Superior temporal gyrus (tissue), 1 donor: ENCODE measurements around the gene COL2A1.

Experiments
- DNase-seq: peaks from one replicate; pipeline ENCODE4 v3.0.0-alpha.2; 2016; ENCODE audit errors: extremely low spot score

The COL2A1 gene

GRCh38 chr12:48012070-48012469 is 7.8 kb upstream of the COL2A1 start:
- no peak for DNase-seq

DNA sequence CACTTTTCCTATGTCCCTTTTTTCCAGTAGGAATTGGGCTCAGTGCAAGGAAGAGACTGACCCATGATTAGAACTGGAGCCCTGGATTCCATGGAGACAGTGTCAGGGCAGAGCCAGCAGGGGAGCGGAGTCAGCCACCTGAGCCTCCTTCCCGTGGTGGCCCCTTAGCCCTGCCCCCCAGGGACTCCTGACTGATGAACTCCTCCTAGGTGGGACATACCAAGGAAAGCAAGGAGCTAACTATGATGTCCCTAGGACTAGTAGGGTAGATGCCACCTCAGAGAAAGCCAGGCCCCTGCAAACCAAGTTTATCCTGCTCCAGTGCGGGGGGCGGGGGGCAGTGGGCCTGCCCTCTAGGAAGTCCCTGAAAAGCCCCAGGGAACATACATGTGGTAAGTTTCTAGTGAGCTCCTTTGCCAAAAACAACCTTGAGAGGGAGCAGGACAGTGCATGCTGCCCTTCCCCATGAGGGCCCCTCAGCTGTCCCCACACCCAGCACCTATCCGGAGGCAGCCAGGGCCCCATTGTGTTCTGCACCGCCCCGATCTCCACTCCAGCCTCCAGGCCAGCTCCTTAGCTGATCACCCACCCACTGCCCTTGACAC is 6.2 kb upstream of the COL2A1 start:
- no peak for DNase-seq

- DNase-seq: no peak
These were observed 5.2 kb upstream of the COL2A1 start for GRCh38 chr12:48009471-48009870.

DNA sequence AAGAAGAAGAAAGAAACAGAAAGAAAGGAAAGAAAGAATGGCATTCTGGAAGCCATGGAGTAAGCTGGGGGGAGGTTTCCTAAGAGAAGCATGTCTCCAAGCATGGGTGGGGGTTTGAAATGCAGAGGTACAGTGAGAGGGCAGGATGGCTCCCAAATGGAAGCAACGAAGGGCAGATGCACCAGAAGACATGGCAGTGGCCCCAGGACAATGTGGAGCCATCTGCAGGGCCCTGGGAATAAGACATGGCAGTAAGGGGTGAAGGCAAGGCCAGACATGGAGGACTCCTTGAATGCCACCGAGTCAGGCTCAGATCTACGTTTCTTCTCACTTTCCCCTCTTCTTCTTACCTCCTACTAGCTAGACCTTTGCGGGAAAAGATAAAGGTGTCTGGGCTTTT is 4.7 kb upstream of the COL2A1 start:
- DNase-seq: no peak

DNA sequence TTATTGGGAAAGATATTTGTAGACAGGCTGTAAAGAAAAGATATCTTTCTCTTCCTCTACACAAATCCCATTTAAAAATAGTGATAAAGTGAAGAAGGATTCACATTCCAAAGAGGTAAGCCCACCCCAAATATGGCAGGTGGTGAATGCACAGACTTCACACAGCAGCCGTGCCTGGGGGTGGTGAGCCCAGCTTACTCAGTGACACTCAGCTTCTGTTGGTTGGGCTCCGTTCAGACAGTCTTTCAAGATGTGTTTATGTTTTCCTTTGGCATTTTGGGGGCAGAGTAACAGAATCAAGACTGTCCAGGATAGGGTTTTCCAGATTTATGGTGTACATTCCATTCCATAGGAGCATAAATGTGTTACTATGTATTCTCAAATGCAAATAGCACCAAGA is 4.1 kb upstream of the COL2A1 start:
- no peak for DNase-seq

DNA sequence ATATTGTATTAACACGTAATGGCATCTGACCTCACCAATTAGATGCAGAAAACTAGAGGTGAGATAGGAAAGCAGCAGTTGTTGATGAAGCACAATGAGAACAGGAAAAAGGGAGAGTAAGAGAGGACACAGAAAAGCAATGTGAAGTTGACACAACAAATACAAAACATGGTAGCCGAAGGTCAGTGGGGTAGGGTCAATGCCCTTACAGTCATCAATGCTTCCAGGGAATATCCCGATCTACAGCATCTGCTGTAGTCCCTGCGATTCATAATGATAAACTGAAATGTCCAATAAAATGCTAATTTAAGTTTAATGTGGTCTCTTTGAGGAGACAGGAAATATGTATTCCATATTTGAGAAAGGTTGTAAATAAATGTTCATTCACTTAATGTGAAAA is 2.9 kb upstream of the COL2A1 start:
- no peak for DNase-seq

DNA sequence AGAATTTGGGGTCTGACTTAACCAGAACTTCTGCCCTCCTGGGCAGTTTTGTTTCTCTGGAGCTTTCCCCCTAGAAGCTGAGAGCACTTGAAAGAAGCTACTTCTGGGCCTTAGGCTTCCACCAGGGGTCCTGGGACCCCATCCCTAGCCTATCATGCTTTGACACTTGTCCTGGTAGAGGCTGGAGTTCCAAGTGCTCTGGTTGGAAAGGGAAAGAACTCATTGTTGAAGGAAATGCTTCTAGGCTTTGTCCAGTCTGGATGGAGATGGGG is 1.4 kb upstream of the COL2A1 start:
- no peak for DNase-seq

DNA sequence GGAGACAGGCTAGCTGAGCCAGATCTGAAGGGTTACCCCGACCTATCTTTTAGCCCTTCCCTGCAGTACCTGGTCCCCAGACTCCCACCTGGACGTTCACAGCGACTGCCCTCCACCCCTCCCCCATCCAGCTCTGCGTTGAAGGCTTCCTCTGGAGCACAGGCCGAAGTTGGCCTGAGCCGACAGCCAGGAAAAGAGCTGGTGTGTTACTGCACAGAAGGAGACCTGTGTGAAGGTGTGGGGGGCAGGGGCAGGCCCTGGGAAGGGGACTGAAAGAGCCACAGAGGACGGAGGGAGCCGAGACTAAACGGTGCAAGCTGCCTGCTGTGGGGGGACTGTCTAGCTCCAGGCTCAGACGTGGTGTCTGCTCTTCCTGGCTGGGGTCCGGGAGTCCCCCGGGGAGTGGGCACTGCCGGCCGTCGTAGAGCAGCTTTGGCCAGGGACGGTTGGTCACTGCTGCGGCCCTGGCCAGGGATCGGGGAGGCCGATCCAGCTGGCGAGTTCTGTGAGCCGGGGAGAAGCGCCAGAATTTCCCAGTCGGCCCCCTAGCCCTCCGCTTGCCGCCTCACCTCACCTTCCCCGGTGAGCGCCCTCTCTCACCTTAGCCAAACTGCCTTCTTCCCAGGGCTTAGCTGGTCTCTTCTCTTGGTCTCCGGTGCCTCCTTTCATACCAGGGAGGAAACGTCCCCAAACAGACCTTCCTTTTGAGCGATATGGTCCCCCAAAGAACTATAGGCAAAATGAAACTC is 899 bp upstream of the COL2A1 start:
- DNase-seq: no peak

DNA sequence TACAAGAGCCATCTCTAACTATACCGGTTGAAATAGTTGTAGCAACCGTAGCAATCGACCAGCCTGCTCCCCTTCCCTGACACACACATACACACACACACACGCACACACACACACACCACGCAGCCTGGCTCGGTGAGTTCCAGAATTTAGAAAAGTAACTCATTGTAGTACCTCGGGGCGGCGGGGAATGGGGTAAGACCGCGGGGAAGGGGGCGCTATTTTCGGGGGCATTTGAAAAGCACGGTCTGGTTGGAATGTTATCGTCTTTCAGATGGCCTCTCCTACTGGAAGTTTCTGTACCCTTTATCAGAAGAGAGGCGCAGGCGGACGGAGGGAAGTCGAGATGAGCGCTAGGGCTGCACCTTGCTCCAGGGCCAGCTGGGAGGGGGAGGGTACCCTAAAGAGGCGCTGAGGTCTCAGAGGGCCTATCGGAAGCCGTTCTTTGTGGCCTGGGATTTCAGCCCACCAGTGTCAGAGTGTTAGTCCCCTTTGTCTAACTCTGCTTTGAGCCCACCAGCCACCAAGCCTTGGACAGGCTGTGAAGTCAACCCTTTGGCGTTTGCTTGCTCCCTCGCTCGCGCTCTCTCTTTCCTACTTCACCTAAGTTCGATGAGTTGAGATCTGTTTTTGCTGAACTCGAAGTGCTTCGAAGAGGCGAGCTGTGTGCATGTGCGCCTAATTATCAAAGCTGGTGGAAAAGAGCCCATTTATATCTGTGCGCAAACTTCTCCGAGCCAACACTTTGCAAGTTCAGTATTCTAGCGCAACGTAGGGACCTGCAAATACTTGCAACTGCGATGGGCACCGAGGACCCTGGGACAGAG is 837 bp downstream of the COL2A1 start:
- DNase-seq: no peak

- DNase-seq: no peak
These were observed 1.5 kb downstream of the COL2A1 start for GRCh38 chr12:48002773-48003218.

DNA sequence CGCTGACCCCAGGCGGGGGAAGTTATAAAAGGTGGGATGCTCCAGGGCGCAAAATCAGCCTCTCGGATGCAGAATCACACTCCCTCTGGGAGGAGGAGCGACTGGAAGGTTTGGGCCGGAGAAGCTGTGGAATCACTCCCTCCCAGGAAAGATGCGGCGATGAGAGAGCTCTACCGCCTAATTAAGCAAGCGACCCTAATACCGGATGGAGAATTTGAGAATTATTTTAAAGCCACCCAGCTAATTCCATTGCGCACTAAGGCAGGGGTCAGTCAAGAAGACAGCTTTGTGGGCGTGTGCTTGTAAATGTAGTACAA is 1.9 kb downstream of the COL2A1 start:
- no peak for DNase-seq

DNA sequence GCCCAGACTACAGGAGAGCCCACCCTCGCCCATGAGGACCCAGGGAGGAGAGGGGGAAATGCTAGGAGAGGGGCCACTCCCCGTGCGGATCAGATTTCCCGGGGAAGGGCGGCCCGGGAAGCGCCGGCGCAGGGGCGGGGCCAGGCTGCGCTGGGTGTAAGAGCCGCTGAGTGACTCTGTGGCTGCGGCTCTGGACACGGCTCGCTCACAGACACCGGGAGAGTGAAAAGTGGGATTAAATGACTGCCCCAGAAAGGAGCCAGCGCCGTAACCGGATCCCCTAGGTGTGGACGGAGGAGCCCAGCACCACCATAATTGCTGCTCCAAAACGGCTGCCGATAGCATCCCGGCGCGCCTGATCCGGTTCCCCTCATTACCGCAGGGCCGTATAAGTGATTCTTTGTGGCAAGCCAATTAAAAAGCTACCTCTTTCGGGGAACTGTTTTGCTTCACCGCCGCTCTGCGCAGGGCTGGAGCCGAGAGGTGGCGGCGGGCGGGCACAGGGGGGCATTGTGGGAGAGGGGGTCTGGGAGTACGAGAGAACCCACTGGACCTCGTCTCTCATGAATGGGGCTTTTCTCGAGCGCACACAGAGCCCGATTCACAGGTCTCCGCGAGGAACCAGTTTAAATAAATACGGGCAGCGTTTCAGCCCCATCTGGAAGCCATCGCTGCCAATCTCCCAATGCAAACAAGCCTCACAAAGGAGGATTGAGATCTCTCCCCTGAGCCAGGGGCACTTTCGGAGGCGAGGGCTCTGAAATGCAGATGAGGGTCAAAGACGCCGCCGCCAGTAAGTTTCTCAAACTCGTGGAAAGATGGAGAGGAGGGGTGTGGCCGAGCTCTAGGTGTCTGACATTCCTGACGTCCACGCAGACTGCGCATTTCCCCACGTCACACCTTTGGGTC is 2.5 kb downstream of the COL2A1 start:
- no peak for DNase-seq

GRCh38 chr12:48000878-48001504 is 3.3 kb downstream of the COL2A1 start:
- no peak for DNase-seq

GRCh38 chr12:47999816-48000215 is 4.5 kb downstream of the COL2A1 start:
- DNase-seq: no peak

GRCh38 chr12:47997321-47997720 is 7.0 kb downstream of the COL2A1 start:
- no peak for DNase-seq

DNA sequence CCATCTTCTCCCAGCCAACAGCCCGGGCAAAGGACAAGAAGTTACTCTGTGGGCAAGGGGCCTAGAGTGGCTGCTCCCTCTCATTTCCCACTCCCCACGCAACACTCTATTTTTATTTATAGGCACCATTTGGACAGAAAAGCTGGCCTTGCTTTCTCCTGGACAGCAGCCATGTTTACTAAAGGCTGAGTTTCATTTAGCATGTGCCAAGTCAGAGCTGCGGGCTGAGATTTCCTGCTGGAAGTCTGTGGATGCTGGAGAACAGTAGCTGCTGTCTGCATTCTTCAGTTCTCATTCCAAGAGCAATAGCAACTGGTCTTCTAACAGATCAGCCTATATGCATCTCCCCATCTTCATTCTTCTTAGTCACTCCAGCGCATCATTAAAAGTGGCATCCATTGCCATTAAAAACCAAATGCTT is 8.3 kb downstream of the COL2A1 start:
- DNase-seq: peak; percentile 17

GRCh38 chr12:47993491-47993890 is 10.8 kb downstream of the COL2A1 start:
- no peak for DNase-seq

DNA sequence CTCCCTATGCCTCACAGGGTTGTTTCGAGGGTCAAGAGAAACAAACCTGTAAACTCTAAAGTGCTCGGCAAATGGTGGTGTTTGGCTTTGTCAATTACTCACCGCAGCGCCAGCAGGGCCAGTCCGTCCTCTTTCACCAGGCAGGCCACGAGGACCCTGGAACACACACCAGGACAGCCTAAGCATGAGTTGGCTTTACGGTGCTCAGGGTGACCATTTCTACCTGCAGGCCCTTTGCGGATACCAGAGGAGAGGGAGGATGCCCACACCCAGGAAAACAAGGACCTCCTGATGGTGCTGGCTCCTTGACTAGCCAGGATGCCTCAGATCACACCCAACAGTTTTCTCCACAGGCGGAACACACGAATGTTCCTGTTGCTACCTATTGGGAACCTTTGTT is 11.5 kb downstream of the COL2A1 start:
- DNase-seq: no peak

DNA sequence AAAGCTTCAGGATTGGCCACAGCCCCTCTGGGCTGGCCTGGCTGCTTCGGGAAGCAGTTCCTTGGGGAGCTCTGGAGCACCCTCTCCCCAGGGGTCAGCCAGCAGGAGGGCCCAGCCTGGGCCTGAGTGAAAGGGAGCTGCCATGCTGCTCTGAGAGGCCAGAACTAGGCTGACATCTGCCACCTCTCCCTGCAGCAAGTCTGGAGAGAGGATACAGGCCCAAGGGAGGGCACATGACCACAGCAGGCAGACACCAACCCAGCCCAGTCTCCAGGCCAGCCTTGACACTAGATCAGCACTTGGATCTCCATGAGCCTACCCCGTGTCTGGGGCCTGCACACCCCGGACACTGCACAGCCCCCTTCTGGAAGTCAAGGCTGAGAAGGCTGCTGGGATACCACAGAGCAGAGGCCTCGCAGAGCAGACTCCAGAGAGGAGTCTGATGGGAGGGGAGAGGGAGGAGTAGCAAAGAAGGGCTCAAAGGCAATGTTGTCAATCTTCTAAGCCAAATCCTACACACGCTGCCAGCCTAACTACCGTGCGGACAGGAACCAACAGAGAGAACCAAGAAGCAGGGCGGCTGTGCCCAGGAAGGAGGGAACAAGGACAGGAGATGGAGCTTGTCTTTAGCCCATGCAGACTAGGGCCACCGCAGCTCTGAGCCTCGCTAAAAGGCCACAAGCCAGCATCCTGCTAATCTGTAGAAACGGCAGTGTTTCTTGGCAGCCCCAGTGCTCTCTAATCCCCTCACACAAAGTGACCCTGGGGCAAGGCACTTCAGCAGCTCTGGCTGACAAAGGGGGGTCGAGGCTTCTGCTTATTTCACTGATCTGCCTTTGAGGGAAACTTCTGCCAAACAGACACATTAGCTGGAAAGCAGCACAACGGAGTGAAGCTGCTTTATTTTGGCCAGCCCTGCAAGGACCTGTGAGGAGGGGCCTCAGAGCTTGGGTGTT is 12.9 kb downstream of the COL2A1 start:
- DNase-seq: no peak

- no peak for DNase-seq
These were observed 13.7 kb downstream of the COL2A1 start for GRCh38 chr12:47990351-47991105.
